ENCODE data around the gene RAD50.
"Not testable (repeated sequence)": the region's sequence is repeated elsewhere in the genome, so short reads cannot be mapped to it uniquely, and the experiment has no call there.

RAD50 gene

GRCh38 chr5:132543472-132544201 is 13.1 kb upstream of the RAD50 start, which contains the start of gene IL5:
TSS of gene IL5 (minus strand) at chr5:132543522. CDS start at chr5:132543478, 44 bp downstream.
- no peak within 1 kb of the TSS for H3K4me3 ChIP-seq (ENCODE audit: low read depth, low read length)
- no peak for TF ChIP-seq CTCF (IDR thresholded peaks at IDR 0.05; ENCODE audit: control insufficient read depth, extremely low read depth, insufficient read depth)
- DNase-seq (ENCODE audit: low read depth) = no peak

- DNase-seq (ENCODE audit: low read depth) = no peak
- no peak overlapping the region for H3K4me3 ChIP-seq (ENCODE audit: low read depth, low read length)
- no peak for TF ChIP-seq CTCF (IDR thresholded peaks at IDR 0.05; ENCODE audit: control insufficient read depth, extremely low read depth, insufficient read depth)
These were observed 10.7 kb upstream of the RAD50 start for GRCh38 chr5:132546108-132546507.

- no peak overlapping the region for H3K4me3 ChIP-seq (ENCODE audit: low read depth, low read length)
These were observed 9.5 kb upstream of the RAD50 start for GRCh38 chr5:132547269-132547668.

GRCh38 chr5:132548834-132549233 is 7.9 kb upstream of the RAD50 start:
- not testable (repeated sequence) for H3K4me3 ChIP-seq (ENCODE audit: low read depth, low read length); DNase-seq (ENCODE audit: low read depth)

More at GRCh38 chr5:132547269-132547668, 9.5 kb upstream of the RAD50 start:
- TF ChIP-seq CTCF (IDR thresholded peaks at IDR 0.05; ENCODE audit: control insufficient read depth, extremely low read depth, insufficient read depth) = no peak
- DNase-seq (ENCODE audit: low read depth) = no peak

- no peak for TF ChIP-seq CTCF (IDR thresholded peaks at IDR 0.05; ENCODE audit: control insufficient read depth, extremely low read depth, insufficient read depth)
- no peak overlapping the region for H3K4me3 ChIP-seq (ENCODE audit: low read depth, low read length)
- DNase-seq (ENCODE audit: low read depth) = no peak
These were observed 7.2 kb upstream of the RAD50 start for GRCh38 chr5:132549576-132549975.

GRCh38 chr5:132556153-132556762 is 519 bp upstream of the RAD50 start:
- peak overlapping the region; percentile 66 for H3K4me3 ChIP-seq (ENCODE audit: low read depth, low read length)
- no peak for TF ChIP-seq CTCF (IDR thresholded peaks at IDR 0.05; ENCODE audit: control insufficient read depth, extremely low read depth, insufficient read depth)
- no peak for DNase-seq (ENCODE audit: low read depth)

GRCh38 chr5:132557478-132558172 is 848 bp downstream of the RAD50 start:
- TF ChIP-seq CTCF (IDR thresholded peaks at IDR 0.05; ENCODE audit: control insufficient read depth, extremely low read depth, insufficient read depth) = no peak
- peak overlapping the region; percentile 66 for H3K4me3 ChIP-seq (ENCODE audit: low read depth, low read length)
- peak; percentile 70 for DNase-seq (ENCODE audit: low read depth)

Data from LNCaP clone FGC (cell line).